ENCODE measurements around the gene CD69.
A peak's percentile ranks its signal among the peaks of the same experiment; 100 is the strongest.

The CD69 gene

DNA sequence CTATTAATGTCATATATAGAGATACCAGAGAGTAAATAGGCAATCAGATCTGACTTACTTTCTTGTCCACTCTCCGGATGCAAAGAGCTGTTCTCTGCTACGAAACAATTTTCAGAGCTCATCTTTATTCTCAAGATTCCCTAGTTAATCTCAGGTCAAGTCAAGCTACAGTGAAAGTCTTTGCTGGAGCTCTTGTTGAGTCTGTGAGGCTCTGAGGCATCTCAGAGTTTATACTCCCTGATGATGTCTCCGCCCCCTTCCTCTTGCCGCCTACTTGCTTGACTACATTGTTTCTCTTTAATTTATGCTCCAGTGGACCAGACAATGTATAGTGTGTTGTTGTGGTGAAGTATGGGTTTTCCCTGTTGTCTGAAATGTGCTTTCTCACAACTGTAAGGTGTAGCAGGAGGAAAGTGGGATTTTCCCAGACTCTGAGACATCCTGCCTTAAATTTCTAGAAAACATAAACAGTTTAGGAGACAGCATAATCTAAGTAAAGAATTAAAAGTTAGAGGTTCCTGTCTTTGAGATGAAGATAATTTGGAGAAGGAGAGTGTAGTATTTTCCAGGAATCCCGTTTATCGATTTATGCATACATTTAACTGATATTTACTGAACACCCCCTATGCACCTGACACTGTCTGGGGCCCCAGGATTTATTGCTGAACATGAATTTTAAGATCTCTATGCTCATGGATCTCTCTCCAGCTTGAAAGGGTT is at the start of gene CD69:
TSS of gene CD69 (minus strand) at position 203 of the 720 bp plus-strand sequence. CDS start at position 122, 81 bp downstream.
- DNase-seq (ENCODE audit: low read depth): no peak

DNA sequence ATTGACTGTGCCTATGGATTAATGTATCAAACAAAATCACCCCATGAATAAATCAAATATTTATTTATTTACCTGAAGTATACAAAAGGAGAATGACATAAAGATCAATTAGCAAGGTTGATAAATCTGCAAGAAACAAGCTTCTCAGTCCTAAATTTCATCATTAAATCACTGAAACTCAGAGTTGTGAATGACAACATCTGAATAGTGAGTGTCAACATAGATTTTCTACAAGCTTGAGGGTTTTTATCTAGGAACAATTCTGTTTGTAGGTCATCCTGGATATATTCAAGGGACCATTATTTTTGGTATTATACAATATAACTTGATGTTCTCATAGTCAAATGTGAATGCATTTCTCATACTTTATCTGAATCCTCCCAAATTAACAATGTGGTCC is 49.2 kb upstream of the CD69 start:
- no peak for DNase-seq (ENCODE audit: low read depth)

GRCh38 chr12:9809338-9809737 is 48.6 kb upstream of the CD69 start:
- no peak for DNase-seq (ENCODE audit: low read depth)

- no peak for DNase-seq (ENCODE audit: low read depth)
Observed at GRCh38 chr12:9808504-9808903, 47.8 kb upstream of the CD69 start.

DNA sequence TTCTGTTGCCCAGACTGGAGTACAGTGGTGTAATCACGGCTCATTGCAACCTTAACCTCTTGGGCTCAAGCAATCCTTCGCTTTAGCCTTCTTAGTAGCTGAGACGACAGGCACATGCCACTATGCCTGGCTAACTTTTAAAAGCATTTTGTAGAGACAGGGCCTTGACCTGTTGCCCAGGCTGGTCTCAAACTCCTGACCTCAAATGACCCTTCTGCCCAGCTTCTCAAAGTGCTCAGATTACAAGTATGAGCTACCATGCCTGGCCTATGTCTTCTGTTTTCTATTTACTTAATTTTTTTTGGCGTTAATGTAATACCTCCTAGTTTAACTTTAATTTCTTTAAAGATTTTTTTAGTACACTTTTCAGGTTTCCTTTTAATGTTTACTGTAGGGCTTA is 46.0 kb upstream of the CD69 start:
- no peak for DNase-seq (ENCODE audit: low read depth)

- DNase-seq (ENCODE audit: low read depth): no peak
Observed at GRCh38 chr12:9805883-9806282, 45.2 kb upstream of the CD69 start.

DNA sequence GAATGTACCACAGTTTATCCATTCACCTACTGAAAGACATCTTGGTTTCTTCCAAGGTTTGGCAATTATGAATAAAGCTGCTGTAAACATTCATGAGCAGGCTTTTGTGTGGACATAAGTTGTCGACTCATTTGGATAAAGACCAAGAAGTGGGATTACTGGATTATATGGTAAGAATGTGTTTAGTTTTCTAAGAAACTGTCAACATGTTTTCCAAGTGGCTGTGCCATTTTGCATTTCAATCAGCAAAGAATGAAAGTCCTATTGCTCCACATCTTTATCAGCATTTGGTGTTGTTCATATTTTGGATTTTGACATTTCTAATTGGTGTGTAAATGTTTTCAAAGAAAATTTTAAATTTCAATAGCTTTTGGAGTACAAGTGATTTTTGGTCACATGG is 39.3 kb upstream of the CD69 start:
- DNase-seq (ENCODE audit: low read depth): no peak

DNA sequence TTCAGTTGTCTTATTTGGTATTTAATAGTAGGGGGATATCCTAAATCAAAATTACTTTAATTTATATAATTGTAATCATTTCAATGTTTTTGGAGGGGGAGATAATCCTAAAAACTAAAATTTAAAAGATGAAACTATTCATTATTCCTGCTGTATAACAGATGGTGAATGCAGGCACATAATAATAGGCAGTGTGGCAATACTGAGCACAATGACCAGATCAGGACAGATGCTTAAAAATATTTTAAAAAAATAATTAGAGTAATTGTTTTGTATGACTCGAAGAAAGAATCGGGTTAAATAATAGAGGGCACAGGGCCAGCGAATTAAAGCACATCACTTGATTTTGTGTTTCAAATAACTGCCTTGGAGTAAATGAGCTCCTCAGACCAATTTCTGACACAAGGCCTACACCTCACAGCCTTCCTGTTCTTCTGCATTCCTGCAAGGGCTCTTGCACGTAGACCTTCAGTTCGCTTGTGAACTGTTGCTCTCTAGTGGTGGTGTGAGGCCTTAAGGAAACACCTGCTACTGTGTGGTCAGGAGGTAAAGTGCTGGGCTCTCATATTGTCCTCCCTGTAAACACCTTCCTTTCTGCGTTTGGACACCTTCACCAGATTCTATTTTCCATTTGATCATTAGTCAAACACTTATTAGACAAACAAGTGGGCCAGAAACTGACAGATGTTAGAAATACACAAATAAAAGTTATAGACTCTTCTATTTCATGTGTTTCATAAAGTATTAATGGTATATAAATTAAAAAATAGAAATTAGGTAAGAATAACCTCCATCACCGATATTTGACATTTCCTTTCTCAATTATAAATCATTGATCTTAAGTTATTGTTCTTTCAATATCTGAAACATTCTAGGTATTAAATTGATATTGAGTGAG is 37.3 kb upstream of the CD69 start:
- DNase-seq (ENCODE audit: low read depth): peak; percentile 67

DNA sequence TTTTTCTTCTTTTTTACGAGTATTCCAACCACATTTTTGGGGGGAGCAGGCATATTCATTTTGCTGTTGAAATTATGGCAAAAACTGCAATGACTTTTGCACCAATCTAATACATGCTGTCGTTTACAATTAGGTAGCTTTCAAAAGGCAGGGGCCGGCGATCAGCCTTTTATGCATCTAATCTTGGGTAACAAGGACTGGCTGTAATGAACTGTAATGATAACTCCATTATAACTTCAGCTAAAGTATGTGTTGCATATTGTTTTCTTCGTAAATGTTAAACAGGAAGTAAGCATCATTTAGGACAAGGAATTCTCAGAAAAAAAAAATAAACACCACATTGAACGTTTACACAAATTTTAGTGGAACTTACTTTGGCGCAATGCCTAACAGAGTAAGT is 36.3 kb upstream of the CD69 start:
- DNase-seq (ENCODE audit: low read depth): no peak

- no peak for DNase-seq (ENCODE audit: low read depth)
Observed at GRCh38 chr12:9796346-9796745, 35.6 kb upstream of the CD69 start.

DNA sequence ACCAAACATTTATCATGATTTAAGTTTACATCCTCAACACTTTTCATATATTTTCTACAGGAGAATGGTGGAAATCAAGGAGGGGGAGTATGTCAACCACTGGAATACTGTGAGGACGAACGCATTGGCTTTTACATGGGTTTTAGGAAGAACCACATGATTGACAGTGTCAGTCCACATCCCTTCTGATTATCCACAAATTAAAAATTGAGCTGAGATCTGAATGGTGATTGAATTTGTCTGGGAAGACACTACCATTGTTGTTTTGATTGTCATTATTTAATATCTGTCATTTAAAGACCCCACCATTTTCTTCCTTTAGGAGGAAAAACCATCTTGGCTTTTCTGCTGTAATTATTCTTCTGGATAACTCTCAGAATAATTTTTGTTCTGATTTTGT is 35.2 kb upstream of the CD69 start:
- no peak for DNase-seq (ENCODE audit: low read depth)

DNA sequence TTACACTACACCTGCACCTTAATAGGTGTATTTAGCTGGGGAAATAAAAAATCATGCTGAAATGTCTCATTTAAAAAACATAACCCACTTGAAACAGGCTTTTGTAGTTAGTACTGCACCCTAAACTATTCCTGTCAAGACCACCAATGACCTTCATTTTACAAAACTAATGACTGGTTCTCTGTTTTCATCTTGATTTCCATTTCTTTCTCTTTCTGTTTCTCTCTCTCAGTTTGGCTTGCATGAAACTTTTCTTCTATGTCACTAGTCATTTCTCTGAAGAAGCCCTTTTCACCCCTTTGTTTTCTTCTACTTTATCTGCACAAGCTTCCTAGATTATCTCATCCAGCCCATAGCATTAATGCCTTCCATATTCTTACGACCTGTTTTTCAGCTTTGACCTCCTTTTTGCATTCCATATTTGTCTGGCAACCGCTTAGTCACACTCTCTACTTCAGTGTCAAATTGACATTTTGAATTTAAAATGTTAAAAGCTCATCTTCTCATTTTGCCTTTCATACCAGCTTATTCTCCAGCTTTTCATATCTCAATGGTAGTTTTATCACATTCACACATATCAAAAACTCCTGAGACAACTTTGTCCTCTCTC is 33.9 kb upstream of the CD69 start:
- no peak for DNase-seq (ENCODE audit: low read depth)

GRCh38 chr12:9793779-9794395 is 33.2 kb upstream of the CD69 start:
- no peak for DNase-seq (ENCODE audit: low read depth)

- peak; percentile 72 for DNase-seq (ENCODE audit: low read depth)
Observed at GRCh38 chr12:9792961-9793617, 32.4 kb upstream of the CD69 start.

- DNase-seq (ENCODE audit: low read depth): no peak
Observed at GRCh38 chr12:9792185-9792900, 31.6 kb upstream of the CD69 start.

DNA sequence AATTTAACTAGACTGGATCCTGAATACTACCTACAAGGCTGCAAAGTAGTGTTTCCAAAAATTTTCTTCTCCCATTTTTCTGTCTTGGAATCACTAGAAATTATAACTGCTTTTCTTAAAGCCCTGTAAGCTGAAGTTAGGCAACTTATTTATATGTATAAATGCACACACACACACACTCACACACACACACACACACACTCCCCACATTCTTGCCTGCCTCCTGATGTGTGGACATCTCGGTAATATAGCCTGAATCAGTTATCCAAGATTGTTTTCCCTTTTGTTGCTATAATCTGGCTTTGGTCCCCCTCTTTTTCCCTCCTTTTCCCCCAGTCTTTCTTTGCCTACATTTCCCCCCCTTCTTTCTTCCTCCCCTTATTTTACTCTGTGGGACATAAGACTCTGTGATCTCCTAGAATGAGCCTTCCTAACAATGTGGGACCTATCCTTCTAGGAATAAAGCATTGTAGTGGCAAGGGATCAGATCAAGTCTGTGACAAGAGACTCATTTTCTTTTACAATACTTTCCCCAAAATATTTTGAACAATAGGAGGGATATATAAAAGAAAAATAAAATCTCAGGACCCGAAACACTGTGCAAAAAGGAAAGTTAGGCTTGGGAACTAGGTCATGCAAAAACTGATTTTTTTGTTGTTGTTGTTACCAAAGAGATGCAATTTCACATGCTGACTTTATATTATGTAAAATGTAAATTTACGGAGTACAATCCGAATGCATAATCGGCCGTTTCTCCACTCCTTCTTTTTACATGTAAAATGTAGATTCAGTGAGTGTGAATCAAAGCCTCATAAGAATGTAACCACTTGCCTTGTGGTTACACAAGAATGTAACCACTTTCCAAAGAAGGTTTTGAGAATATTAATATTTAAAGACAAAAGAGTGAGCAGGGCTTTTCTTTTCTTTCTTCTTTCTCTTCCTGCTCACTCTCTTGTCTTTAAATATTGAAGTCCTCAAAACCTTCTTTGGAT is 26.3 kb upstream of the CD69 start:
- no peak for DNase-seq (ENCODE audit: low read depth)

DNA sequence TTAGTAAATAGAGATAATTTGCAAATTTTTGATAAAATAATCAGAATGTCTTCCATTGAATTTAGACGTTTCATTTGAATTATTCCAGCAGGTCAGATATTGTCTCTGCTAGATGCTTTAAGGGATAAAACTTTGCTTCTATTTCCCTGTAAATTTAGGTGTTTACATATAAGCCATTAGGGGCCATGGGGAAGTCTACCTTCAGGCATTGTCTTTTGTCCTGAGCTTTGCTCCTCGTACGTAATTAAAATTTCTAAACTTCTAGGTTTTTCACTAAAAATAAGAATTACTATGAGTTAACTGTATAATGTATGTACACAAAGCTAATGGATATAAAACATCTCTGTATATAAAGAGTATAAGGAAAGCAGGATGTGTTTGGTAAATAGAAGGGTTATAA is 24.1 kb upstream of the CD69 start:
- no peak for DNase-seq (ENCODE audit: low read depth)

DNA sequence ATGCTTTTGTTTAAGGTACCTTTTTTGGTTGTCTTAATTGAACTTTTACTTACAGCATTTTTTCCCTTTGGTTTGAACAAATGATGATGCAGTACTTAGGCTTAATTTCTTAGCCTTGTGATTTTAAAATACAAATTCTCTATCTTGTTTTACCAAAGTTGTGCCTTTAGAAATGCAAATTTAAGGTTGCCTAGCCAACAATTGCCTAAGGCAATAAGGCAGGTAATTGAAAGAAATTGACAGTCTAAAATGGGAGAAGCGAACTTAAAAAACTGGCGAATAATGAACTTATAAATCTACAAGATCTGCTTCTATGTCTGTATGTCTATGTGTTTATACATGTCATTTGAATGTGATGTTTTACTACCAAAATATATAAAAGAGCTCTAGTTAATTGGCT is 23.6 kb upstream of the CD69 start:
- DNase-seq (ENCODE audit: low read depth): no peak

DNA sequence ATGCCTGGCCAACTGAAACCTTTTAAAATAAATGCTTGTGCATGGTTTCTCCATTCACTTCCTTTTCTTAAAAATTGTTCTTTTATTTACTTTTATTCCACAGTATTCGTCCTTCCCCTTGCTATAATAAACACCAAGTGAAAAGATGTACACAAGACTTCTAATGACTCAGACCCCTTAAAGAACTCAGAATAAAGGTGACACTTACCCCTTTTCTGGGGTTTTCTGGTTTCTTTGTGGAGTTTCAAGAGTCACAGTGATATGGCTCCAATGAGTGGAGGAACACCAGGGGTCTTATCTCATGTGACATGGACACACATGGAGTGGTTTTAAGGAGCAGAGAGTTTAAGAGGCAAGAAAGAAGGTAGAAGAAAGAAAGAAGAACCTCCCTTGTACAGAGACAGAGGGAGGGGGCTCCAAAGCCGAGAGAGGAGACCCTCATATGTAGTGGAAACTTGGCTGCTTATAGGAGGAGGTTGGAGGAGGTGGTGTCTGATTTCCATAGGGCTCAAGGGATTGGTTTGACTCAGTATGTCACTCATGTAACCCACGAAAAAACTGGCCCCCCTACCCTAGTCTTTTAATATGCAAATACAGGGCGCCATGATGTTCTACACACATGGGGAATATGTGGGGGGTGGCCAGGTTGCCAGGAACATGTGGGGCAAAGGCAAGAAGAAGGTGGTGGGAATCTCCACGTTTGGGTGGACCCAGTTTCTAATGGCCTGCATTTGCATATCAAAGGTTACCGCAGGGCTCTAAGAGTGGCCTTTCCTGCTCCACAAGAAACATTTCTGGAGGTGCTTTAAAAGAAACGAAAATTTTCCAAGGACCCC is 22.1 kb upstream of the CD69 start:
- DNase-seq (ENCODE audit: low read depth): no peak

Data from non-pigmented ciliary epithelial cell (primary cell).